K562 (cell line): ENCODE measurements around the gene SLC35A2. TPM values are rescaled to one million over a fixed set of nuclear protein-coding genes. Genes with fewer than 3 reads are reported as not detected.

Source experiments
- ARNT ChIP-seq, 2 experiments: fragments of 450-650 bp; IDR thresholded peaks; 2 replicates each; pipeline ENCODE4 v1.6.1; 2016; ENCODE audit warnings: mild to moderate bottlenecking in 1 of 2
- BACH1 ChIP-seq: fragments of 200-800 bp; sonication (Bioruptor generic); IDR thresholded peaks from 2 replicates; pipeline ENCODE4 v1.6.1; 2016; ENCODE audit warnings: missing genetic modification characterization, missing compliant biosample characterization
- DPF2 ChIP-seq: fragments of 450-650 bp; IDR thresholded peaks from 2 replicates; pipeline ENCODE4 v1.6.1; 2016
- ERF ChIP-seq: fragments of 450-650 bp; formaldehyde crosslinking; IDR thresholded peaks from 2 replicates; pipeline ENCODE4 v1.4.0; 2020; ENCODE audit warnings: mild to moderate bottlenecking, mixed read lengths
- HDGF ChIP-seq: fragments of 450-650 bp; IDR thresholded peaks from 2 replicates; pipeline ENCODE4 v1.6.1; 2016
- IFI16 ChIP-seq: fragments of 250-450 bp; sonication (Bioruptor Pico); IDR thresholded peaks from 2 replicates; pipeline ENCODE4 v2.1.2; 2022; ENCODE audit warnings: mild to moderate bottlenecking, inconsistent platforms
- MXI1 ChIP-seq: IDR thresholded peaks from 2 replicates; pipeline ENCODE4 v1.6.1; 2011; ENCODE audit warnings: low read depth, mild to moderate bottlenecking, improper control_type of control experiment, low read length
- RREB1 ChIP-seq: fragments of 250-450 bp; sonication (Bioruptor Pico); IDR thresholded peaks from 2 replicates; pipeline ENCODE4 v1.4.0; 2020
- SMARCE1 ChIP-seq: fragments of 450-650 bp; IDR thresholded peaks from 2 replicates; pipeline ENCODE4 v1.7.1; 2016; ENCODE audit warnings: mild to moderate bottlenecking
- STAT5B ChIP-seq: fragments of 250-450 bp; sonication (Bioruptor Pico); IDR thresholded peaks from 2 replicates; pipeline ENCODE4 v1.8.0; 2021; ENCODE audit warnings: mild to moderate bottlenecking, inconsistent platforms
- TAL1 ChIP-seq: fragments of 450-650 bp; IDR thresholded peaks from 2 replicates; pipeline ENCODE4 v1.6.1; 2016; ENCODE audit warnings: mild to moderate bottlenecking
- TEAD4 ChIP-seq, 2 experiments: sonication (generic) in 1 of 2; formaldehyde crosslinking in 1 of 2; IDR thresholded peaks; 2 replicates each; pipeline versions ENCODE4 v1.6.1 to v1.8.0; 2012 to 2022; ENCODE audit warnings: borderline replicate concordance in 1 of 2, inconsistent platforms in 1 of 2, low read length in 1 of 2, mild to moderate bottlenecking in 1 of 2, missing genetic modification reagents in 1 of 2
- ZBTB7A ChIP-seq: IDR thresholded peaks from 2 replicates; pipeline ENCODE4 v1.6.1; 2011; ENCODE audit warnings: low read depth, mild to moderate bottlenecking, low read length, moderate library complexity, borderline replicate concordance; ENCODE audit not compliant: control insufficient read depth
- ZNF696 ChIP-seq: fragments of 250-450 bp; sonication (Bioruptor Pico); conservative IDR thresholded peaks from 2 replicates; pipeline ENCODE4 v1.4.0; 2020; ENCODE audit warnings: mild to moderate bottlenecking, moderate library complexity
- polyA plus RNA-seq, 8 experiments: library from polyadenylated mRNA; depleted of rRNA in 4 of 8; stranded (reverse) in 5 of 8; unstranded in 3 of 8; fragments of >200 nt; fragmentation: Nextera tagmentation in 2 of 8; fragmentation: Illumina TruSeq in 1 of 8; extraction: Ambion mirVana in 2 of 8; extraction: Trizol in 1 of 8; gene quantifications; 2 replicates each; pipeline versions ENCODE4 v1.2.1 to v1.2.3, GENCODE V29; 2011 to 2014; ENCODE audit warnings: inconsistent platforms in 1 of 8, missing spikeins in 1 of 8
- total RNA-seq, 7 experiments: library from RNA; depleted of rRNA in 6 of 7; stranded (reverse); fragments of >200 nt in 6 of 7; fragmentation: Illumina TruSeq in 2 of 7; extraction: Trizol in 2 of 7; gene quantifications; 2 replicates each; pipeline versions ENCODE4 v1.2.1 to v1.2.3, GENCODE V29; 2011 to 2021; ENCODE audit warnings: low replicate concordance in 1 of 7
- TF ChIP-seq, protein P1 (sequence below): fragments of 450-650 bp; IDR thresholded peaks from 2 replicates; pipeline ENCODE4 v1.6.1; 2016; ENCODE audit warnings: antibody characterized with exemption
- TF ChIP-seq, protein P2 (sequence below): fragments of 450-650 bp; conservative IDR thresholded peaks from 2 replicates; pipeline ENCODE4 v1.6.1; 2016; ENCODE audit warnings: missing genetic modification characterization, low read depth, mild to moderate bottlenecking, control low read depth, missing compliant biosample characterization

Gene SLC35A2
- total and polyA plus RNA-seq, 9 of the 15 experiments (the other 6 are each of a cell fraction or from before 2014, with no cell fraction given), result 3.3 to 38.9 (median 20.0) TPM

DNA sequence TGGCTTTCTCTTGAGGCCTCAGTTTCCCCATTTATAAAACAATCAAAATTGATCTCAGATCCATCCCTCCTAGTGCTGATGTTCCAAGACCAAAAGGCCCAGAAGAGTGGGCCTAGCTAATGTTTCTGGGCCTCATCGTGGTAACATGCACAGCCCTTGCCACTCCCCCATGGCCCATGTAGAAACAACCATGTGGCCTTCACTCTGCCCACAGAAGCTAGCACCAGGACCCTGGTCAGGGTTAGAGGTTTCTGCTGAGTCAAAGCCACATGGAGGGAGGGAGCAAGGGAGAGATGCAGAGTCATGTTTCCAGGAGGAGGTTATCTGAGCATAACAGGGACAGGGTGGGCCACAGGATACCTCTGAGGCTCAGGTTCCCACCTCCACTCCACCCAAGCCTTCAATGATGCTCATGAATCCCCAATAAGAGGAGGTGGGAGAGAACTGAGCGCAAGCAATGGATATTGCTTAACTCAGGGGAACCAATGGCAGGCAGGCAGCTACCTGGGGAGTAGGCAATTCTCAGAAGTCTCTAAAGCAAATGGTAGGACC, 29.0 kb upstream of the SLC35A2 start (continued):
- TF ChIP-seq MXI1 (peak; percentile 80), HDGF (no peak), ZNF696 (CRISPR knock-in tag) (no peak), TEAD4 (IDR thresholded peaks at IDR 0.05; ENCODE audit: low read length) (peak; percentile 82), TEAD4 (CRISPR knock-in tag; IDR thresholded peaks at IDR 0.05; ENCODE audit: borderline replicate concordance) (no peak), DPF2 (peak; percentile 93), TAL1 (peak; percentile 85), IFI16 (CRISPR knock-in tag) (0 out of 2 replicates have a peak, but pooled peaks have one; percentile 16), ERF (CRISPR knock-in tag) (0 out of 2 replicates have a peak, but pooled peaks have one; percentile 72), RREB1 (no peak), SMARCE1 (peak; percentile 74; the same call in 1 of the 2 replicates), ARNT (IDR thresholded peaks at IDR 0.05) (0 out of 4 replicates have a peak, but pooled peaks of 1 of the 2 experiments have one; percentile 49), STAT5B (0 out of 2 replicates have a peak, but pooled peaks have one; percentile 15), ZBTB7A (peak; percentile 83; the same call in 1 of the 2 replicates), BACH1 (tag) (peak; percentile 98)
- TF ChIP-seq, protein P1, sequence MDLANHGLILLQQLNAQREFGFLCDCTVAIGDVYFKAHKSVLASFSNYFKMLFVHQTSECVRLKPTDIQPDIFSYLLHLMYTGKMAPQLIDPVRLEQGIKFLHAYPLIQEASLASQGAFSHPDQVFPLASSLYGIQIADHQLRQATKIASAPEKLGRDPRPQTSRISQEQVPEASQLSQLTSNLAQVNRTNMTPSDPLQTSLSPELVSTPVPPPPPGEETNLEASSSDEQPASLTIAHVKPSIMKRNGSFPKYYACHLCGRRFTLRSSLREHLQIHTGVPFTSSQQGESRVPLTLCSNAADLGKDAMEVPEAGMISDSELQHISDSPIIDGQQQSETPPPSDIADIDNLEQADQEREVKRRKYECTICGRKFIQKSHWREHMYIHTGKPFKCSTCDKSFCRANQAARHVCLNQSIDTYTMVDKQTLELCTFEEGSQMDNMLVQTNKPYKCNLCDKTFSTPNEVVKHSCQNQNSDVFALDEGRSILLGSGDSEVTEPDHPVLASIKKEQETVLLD, result 0 out of 2 replicates have a peak, but pooled peaks have one; percentile 39
- TF ChIP-seq, protein P2, sequence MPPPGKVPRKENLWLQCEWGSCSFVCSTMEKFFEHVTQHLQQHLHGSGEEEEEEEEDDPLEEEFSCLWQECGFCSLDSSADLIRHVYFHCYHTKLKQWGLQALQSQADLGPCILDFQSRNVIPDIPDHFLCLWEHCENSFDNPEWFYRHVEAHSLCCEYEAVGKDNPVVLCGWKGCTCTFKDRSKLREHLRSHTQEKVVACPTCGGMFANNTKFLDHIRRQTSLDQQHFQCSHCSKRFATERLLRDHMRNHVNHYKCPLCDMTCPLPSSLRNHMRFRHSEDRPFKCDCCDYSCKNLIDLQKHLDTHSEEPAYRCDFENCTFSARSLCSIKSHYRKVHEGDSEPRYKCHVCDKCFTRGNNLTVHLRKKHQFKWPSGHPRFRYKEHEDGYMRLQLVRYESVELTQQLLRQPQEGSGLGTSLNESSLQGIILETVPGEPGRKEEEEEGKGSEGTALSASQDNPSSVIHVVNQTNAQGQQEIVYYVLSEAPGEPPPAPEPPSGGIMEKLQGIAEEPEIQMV (tag), result peak; percentile 35; the same call in 1 of the 2 replicates
